T-helper 1 cell (primary cell): ENCODE data around the gene HUNK.
A peak's percentile ranks its signal among the peaks of the same experiment; 100 is the strongest.

Experiments
- DNase-seq, 5 donors: peaks; one replicate each; pipeline ENCODE4 v3.0.0-alpha.2; 2012 to 2020

The HUNK gene

DNA sequence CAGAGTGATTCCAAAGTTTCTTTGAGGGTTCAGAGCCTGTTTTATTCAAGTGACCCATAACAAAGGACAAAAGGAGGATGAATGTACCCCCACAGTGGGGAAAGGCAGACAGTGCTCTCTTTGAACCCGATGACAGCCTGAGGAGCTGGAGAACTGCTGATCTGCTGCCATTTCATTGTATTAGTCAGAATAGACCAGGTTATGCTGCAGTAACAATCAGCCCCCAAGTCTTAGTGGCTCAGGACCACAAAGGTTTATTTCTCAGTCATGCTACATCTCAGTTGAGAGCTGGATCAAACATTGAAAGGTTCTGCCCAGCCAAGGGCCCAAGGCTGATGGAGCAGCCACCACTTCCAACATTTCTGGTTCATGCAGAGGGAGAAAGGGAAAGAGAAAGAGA lies 88.9 kb downstream of the HUNK start:
- DNase-seq, result no peak

DNA sequence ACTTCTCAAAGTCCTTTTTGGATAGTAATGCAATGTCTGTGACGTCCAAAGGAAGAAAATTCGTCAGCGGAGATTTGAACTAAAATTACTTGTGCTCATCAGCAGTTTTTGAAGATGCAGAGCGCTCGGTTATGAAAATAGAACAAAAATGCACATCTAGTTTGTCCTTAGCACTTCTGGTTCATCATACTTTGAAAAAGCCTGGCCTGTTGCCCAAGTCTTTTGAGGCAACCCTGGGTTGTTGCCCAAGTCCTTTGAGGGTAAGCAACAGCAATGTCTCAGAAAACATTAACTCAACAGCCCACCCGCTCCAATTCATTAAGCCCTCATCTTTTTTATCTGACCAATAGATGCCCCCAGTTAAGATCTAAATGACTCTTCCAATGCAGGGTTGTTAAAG lies 91.9 kb downstream of the HUNK start:
- no peak for DNase-seq

DNA sequence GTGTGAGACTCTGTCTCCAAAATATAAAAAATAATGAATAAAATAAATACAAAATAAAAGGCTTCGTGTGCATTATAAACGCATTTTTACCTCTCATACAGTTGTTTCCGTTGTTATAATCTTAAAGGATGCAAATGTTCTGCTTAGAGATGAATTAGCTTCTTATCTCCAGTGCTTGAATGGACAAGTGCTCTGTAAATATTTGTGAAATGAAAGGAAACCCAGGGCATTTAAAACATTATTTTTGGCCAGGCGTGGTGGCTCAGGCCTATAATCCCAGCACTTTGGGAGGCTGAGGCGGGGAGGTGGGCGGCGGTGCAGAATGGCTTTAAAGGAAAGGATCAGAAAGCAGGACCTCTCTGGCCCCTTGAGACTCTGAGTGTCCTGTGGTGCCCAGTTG lies 94.5 kb downstream of the HUNK start:
- no peak for DNase-seq

DNA sequence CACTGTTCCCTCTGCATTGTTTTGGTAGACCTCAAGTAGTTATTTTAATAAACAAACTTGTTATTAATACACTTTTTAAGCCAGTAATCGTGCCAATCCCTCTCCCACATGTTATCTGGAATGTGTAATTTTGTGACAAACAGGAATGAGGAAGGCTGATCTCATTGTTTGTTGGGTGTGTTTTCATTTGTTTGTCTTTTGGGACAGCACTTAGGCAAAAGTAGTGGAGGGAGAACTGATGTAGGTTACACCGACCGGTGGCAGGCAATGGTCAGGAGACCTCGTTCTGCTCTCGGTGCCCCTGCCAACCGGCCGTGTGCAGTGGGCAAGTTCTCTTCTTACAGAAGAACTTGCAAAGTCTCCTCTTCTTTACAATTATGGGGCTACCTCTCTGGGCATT lies 99.8 kb downstream of the HUNK start:
- no peak for DNase-seq

DNA sequence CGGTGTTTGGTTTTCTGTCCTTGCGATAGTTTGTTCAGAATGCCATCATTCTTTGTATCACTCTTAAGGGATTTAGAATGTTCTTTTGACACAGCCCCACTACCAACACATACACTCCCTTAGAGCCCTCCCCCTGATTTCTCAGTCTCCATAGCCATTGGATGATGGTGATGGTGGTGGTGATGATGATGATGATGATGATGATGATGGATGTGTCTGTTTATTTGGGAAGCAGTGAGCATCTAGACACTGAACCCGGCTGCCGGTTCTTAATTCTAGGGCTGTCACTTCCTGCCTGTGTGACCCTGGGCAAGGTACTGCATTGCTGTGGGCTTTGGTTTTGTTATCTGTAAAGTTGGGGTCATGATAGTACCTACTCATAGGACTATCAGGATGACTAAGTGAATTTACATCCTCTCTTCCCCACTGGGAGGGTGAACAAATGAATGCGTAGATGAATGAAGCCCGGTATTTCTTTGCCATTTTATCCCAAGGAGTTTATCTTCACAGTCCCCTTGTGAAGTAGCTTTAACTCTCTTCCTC lies 100.7 kb downstream of the HUNK start:
- no peak for DNase-seq

DNA sequence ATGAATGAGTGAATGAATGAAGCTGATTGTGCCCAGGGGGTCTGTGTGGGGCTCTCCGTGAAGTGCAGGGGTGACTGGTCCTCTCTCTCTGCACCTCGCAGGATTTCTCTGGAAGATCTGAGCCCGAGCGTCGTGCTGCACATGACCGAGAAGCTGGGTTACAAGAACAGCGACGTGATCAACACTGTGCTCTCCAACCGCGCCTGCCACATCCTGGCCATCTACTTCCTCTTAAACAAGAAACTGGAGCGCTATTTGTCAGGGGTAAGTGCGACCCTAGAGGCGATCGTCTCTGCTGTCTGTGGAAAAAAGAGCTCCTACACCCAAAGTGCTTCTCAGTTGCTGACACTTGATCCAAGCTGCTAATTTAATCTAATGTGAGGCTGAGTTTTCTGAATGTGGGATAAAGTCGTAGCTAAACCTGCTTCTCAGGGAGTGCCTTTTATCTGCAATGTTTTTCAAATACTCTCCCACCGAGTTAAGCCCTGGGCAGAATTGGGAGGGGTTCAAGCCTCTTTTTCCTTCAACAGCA lies 101.7 kb downstream of the HUNK start:
- DNase-seq, result peak in 1 of 5 donors; percentile 55

DNA sequence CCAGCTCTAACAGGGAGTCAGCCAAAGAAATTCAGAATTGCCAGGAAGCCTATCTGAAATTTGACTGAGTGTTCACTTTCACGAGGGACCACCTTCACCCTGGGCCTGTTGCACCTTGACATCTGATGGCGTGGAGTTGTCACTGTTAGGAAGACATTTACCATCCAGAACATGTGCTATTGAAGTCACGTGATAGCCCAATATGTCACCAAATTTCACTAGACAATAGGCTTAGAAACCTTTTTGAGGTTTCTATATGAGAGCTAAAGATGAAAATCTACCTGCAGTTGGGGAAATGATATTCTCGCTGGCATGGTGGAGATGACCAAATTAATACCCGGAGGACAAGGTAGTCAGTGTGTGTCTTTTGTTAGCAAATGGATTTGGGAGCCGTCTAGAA lies 102.7 kb downstream of the HUNK start:
- no peak for DNase-seq

DNA sequence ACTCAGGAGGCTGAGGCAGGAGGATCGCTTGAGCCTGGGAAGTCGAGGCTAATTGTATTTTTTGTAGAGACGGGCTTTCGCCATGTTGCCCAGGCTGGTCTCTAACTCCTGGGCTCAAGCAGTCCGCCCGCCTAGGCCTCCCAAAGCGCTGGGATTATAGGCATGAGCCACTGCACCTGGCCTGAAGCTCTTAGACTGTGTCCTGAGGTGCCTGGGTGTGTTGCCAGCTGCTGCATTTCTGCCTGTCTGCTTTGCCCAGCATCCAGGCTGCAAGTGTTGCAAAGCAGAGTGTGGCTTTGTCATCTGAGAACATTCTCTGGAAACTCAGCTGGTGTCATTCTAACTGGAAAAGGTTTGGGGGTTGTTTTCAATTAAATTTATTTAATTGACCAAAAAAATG lies 105.0 kb downstream of the HUNK start:
- no peak for DNase-seq

DNA sequence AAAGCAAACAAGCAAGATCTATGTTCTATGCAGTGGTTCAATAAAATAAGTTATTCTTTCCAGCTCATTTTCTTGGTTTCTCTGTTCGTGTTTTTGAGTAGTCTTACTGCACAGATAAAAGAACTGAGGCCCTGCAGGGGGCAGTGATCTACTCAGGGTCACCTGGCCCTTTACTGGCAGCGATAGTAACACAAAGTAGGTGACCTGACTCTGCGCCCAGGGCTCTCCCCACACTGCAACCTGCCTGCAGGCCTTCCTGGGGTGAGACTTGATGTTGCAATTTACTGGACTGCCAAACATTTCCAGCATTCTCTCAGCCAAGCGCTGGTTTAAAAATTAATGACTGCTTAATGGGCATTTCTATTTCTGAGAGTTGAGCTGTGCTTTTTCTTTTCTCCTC lies 110.3 kb downstream of the HUNK start:
- DNase-seq, result no peak

DNA sequence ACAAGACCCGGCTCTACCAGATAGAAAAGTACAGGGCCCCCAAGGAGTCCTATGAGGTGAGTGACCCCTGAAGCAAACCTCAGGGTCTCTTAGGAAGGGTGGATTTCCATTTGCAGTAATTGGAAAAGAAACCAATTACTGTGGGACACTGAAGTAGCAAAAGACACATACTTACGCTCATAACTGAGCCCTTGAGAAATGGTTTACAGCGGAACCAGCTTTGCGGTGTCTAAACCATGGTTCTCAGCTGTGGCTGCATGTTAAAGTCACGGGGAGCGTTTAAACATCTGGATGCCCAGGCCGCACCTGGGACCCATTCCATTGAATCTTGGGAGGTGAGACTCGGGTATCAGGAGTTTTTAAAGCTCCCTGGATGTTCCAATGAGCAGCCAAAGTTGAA lies 110.7 kb downstream of the HUNK start:
- DNase-seq, result no peak

DNA sequence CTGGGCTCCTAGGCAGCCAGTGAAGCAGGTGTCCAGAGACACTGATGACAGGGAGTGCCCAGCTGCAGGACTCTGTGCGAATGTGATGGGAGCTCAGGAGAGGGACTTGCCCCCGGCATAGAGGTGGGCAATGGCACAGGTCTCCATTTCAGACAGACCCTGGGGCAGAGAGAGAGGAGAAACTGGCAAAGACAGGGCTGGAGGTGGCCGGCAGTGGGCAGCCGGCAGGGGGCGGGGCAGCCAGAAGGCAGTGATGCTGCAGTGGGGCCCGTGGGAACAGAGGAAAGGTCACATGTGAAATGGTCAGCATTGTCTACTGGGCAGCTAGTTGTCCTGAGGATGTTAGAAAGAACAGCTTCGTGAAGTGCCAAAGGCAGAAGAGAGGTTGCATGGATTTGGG lies 112.6 kb downstream of the HUNK start:
- DNase-seq, result no peak

DNA sequence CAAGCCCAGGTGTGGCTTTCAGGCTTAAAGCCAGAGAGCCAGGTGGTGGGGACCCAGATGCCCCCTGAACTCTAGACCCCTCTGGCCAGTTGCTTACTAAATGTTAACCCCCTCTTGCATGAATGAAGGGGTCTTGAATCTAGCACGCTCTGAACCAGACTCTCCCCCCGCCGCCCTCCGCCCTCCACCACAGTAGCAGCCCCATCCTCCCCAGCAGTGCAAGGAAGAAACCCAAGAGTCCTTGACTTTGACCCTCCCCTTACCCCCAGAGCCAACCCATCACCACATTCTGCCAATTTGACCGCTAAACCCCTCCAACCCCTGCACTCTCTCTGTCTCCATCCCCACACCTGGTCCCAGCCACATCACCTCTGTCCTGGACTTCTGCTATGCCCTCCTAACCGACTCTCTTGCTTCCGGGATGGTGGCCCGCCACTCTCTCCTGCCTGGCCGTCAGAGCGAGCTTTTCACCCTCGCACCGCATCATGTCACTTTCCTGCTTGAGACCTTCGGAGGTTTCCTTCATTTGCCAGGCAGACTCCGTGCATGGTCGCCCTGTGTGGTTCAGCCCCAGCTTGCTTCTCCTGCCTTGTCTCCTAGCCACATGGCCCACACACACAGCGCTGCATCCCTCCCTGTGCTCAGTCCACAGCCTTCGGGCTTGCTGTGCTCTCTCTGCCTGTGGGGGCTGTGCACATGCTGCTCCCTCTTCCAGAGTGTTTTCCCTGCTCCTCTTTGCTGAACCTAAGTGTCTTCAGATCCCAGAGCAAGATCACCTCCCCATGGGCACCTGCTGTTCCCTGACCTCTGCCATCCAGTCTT lies 113.4 kb downstream of the HUNK start:
- DNase-seq, result no peak

DNA sequence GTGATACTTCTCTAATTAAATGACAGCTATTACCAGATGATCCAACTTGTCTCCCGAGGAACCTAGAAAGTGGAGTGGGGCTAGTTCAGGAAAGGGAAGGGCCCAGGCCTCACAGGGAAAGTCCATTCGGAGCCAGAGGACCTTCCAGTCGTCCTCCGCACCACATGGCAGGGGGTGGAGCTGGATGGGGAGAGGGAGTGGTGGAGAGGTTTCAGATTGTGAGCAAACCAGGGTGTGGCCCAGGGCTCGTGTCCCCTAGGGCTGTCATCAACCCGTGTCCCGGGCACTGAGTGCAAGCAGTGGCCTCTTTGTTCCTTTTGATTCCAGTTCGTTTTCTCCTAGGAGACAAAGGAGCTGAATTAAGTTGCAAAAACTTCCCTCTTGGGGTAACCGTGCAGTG lies 114.9 kb downstream of the HUNK start:
- no peak for DNase-seq

DNA sequence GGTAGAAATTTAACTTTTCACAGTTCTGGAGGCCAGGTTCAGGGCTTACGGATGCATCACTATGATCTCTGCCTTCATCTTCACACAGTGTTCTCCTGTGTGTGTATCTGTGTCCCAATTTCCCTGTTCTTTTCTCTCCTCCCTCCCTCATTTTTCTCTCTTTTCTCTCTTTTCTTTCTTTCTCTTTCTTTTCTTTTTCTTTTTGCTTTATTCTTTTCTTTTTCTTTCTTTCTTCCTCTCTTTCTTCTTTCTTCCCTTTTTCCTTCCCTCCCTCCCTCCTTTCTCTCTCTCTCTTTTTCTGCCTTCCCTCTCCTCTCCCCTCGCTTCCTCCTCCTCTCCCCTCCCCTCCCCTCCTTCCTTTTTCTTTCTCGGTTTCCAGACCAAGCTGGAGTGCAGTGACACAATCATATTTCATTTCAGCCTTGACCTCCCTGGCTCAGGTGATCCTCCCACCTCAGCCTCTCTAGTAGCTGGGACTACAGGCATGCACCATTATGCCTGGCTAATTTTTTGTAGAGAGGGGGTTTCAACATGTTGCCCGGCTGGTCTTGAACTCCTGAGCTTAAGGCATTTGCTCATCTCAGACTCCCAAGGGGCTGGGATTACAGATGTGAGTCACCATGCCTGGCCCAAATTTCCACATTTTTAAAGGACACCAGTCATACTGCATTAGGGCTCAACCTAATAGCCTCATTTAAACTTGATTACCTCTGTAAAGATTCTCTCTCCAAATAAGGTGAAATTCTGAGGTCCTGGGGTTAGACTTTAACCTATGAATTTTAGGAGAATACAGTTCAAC lies 115.9 kb downstream of the HUNK start:
- DNase-seq, result no peak

DNA sequence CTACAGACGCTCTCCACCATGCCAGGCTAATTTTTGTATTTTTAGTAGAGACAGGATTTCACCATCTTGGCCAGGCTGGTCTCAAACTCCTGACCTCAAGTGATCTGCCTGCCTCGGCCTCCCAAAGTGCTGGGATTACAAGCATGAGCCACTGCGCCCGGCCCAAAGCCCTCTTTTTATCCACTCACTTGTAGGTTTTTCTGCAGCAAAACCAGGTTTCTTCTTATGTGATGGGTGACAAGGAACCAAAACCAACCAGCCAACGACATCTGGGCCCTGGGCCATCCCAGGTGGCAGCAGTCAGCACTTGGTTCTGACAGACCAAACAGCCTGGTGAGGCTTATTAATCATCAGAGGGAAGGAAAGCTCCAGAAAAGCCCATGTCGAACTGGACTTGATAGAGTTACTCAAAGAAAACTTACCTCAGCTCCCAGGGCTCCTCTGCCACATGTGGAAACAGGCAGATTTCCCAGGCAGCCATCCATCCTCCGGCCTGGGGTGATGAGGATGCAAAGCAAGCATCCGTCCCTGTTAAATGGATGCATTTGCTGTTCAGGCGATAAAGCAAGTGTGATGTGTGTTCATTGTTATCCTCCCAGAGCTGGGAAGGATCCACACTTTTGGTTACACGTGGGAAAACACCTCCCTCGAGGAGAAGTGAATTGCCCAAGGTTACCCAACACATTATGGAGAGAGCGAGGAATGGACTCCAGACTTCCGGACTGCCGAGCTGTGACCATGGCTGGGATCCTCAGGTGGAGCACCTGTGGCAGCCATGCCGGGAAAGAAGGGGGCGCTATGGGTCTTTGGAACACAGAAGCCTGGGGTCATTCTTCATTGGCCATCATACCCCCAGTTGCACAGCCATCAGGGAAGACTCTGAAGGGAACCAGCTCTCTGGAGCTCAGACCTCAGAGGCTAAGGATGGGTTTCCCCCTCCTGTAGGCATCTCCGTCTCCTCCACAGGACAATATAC lies 118.8 kb downstream of the HUNK start:
- no peak for DNase-seq

DNA sequence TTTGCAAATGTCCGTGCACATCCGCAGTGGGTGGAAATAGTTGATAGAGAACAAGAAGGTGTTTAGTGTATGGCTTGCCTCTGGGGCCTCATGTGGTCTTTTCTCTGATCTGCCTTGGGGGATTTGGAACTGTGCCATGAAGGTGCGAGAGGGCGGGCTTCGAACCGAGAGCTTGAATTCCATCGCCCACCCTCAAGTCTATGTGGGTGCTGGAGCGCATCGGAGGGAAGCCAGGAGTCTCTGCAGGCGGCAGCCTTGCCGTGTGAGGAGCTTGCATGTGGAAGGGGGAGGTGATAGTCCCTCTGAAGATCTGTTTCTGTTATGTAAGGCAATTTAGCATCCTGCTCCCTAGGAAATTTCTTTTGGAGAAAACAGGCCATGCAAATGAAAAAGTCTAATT lies 119.6 kb downstream of the HUNK start:
- no peak for DNase-seq

DNA sequence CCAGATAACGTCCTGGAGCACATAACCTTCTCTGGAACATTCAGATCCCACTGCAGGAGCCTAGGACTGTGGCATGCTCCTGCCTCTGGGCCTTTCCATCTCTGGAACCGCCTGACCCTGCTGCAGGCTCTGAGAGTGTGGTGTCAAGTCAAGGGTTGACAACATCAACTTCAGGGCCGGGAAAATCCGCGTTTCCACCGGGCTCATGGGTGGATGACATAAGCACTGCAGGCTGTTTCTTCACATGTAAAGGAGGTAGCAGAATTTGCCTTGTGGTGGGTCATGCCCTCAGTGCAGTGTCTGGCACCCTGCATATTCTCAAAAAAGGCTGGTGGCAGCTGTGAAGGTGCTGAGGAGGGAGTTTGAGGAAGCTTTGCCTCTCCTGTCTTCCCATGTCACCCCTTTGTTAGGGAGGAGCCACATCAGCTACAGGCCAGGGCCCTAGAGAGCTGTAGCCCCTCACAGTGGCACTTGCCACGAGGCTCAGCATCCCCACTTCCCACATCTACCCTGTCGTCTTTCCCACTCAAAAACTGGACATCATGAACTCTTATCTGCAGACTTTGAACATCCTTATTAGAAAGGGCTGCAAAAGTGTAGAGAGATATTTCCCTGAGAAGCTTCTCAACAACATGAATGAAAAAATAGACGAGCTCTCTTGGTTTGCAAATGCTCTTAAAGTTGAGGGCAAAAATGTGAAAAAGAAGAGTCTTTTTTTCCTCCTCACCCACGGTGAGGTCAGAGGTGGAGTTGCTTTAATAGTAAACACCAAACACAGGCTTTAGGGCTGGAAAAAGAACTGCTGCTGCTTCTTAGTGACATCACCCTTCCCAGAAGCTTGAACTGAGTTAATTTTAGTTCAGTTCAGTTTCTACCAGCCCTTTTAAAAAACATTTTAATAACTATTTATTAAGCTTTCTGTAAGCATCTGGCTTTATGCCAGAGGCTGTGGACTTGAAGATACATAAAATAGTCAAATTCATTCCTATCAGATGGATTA lies 121.3 kb downstream of the HUNK start:
- no peak for DNase-seq

DNA sequence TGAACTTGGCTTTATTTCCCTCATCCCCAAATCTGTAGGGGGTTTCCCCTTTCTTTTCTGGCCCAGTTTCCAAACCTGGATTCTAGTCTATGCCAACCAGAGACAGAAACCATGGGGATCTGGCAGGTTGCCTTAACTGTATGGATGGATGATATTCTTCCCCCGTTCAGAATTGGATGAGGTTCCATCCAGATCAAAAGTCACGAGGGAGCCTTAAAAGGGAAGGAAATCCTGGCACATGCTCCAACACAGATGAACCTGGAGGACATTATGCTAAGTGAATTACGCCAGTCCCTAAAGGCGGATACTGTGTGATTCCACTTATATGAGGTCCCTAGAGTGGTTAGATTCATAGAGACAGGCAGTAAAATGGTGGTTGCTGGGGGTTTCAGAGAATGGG lies 124.4 kb downstream of the HUNK start:
- no peak for DNase-seq

DNA sequence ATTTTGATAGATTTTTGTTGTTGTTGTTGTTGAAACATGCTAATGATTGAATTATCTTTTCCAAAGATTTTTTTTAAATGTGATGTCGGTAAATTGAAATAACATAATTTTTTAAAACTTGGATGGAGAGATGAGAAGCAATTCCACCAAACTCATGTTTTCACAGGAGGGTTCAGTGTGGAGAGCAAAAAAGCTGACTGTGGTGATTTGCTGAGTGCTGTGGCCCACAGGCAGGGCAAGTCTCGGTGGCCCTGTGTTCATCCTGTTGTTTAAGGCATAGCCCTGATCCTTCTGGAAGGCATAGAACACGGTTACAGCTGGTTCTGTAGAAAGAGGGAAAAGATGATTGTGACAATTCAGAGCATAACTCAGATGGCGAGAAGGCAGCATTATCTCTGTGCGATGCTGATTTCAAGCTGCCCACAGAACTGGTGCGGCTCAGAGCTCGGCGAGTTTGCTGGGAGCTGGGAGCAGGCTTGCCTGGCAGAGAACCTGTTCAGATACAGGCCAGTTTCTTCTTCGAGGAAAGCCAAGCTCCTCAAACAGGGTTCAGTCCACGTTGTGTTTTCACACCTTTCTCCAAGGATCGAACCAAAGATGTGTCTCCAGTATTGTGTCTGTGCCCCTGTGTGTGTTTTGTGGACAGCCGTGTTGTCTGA lies 127.1 kb downstream of the HUNK start:
- DNase-seq, result no peak

DNA sequence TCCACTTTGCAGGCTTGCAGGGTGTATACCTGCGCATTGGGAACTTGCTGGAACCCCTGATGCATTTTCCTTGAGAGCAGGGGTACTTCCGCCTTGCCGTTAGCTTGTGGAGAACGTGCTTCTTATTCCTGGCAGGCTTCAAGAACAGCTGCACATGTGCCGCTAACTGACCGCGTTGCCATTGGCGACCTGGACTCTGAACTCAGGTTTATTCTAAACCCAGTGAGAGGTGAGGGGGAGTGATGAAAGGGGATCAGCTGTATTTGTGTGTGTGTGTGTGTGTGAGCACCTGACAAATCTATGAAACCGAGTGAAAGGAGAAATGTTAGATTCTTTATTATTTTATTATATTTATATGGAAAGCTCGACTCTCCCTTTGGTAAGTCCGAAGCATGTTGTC lies 128.6 kb downstream of the HUNK start:
- DNase-seq, result no peak

DNA sequence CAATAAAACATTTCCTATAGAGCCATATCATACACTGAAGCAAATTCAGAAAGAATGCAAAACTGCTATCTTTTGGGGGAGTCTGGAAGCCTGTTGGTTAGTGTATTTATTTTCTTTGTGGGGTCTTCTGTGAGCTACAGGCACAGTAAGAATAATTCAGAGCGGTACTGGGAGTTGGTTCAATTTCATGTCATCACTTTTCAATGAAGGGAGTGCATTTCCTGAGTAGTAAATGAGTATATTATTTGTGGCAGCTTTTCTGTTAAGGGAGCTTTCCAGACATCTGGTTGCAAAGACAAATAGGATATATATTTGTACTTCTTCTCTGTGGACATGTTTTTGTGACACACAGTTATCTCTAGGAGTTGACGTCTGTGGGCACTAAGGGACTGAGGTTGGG lies 130.6 kb downstream of the HUNK start:
- DNase-seq, result no peak
